ENCODE results near the gene CDHR3.

DNA sequence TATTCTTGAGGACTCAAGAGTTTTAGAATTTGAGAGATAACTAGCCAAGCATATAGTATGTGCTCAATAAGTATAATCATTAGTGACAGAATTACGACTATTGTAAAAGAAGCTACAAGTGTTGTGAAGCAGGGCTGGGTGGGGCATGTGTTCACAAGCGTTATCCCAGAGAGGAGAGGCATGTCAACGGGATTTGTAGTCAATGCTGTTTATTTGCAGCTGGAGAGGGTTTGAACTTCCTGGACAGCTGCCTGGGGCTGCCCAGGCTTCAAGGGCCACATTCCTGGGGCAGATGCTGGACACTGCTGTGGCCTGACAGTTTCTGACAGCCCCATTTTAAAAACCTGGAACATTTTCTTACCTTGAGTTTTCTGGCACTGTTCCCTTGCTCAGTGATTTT, 36.9 kb upstream of the CDHR3 start:
- TF ChIP-seq EZH2 (IDR thresholded peaks at IDR 0.05), result no peak
- TF ChIP-seq POLR2AphosphoS5 (IDR thresholded peaks at IDR 0.05; ENCODE audit: borderline replicate concordance, low read depth, low read length), result no peak
- no peak for TF ChIP-seq FOXP2 (optimal IDR thresholded peaks at IDR 0.05; ENCODE audit: control extremely low read depth, extremely low read length, insufficient read depth)
